GM12874 (cell line): ENCODE data around the gene PRDM4.

Source experiments
- CTCF ChIP-seq: IDR thresholded peaks from 2 replicates; pipeline ENCODE4 v1.5.1; 2011; ENCODE audit warnings: low read depth, mild to moderate bottlenecking, control low read depth, low read length, moderate library complexity; ENCODE audit not compliant: insufficient read depth

PRDM4 gene

GRCh38 chr12:107764626-107765025 is 3.7 kb upstream of the PRDM4 start:
- no peak for TF ChIP-seq CTCF

DNA sequence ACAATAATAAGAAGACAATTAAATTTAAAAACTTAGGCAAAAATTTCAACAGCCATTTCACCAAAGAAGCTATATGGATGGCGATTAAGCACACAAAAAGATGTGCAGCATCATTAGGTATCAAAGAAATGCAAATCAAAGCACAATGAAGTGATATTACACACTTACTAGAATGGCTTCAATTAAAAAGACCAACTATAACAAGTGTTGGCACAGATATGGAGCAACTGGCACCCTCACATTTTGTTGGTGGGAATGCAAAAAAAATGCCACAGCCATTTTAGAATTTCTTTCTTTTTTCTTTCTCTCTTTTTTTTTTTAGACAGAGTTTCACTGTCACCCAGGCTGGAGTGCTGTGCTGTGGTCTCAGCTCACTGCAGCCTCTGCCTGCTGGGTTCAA is 1.9 kb upstream of the PRDM4 start:
- no peak for TF ChIP-seq CTCF

DNA sequence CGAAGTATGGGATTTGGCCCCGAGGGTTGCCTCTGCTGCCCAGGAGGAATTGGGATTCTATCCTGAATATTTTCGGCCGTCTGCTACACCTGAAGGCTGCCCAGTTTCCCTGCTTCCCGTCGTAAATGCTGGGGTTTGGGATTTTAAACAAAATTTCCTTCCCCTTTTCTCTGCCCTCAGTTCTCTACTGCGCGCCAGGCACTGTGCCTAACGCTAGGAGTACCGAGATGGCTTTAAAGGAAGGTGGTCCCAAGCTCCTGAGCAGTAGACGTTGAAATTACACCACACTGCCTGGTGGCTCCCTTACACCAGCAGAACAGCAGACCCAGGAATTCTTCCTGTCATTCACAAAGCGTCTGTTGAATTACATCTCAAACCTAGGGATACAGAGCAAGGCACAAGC is 566 bp upstream of the PRDM4 start:
- no peak for TF ChIP-seq CTCF

DNA sequence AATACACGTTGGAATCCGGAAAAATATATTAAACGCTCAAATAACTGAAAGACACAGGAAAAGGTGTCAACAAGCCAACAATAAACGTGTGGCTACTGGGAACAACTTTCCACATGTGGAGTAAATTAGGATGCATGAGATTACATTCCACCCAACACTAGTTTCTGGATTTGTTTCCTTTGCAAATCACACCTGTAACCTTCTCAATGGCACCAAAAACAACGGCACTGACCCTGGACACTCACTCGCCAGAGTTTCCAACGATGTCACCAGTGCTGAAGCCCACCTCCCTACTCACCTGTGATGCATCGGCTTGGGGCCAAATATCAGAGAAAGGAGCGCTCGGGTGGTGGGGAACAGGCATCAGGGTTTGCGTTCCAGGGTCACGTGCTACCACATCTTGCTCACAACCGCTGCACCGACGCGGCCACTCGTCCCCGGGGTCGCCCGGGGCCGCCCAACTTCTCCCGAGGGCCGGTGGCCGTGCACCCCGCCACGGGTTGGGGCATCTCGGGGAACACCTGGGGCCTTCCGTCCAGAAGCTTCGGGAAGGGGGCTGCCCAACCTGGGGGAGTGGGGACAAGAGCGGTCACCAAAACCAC is 629 bp downstream of the PRDM4 start:
- TF ChIP-seq CTCF: no peak

GRCh38 chr12:107759410-107759809 is 1.5 kb downstream of the PRDM4 start:
- TF ChIP-seq CTCF: no peak

- TF ChIP-seq CTCF: no peak
These were observed 11.9 kb downstream of the PRDM4 start for GRCh38 chr12:107749083-107749482.

GRCh38 chr12:107748472-107748871 is 12.5 kb downstream of the PRDM4 start:
- TF ChIP-seq CTCF: no peak

- peak; percentile 33; the same call in 1 of the 2 replicates for TF ChIP-seq CTCF
These were observed 24.0 kb downstream of the PRDM4 start for GRCh38 chr12:107736914-107737313.
